ENCODE results near the gene ADCY7.
A peak's percentile ranks its signal among the peaks of the same experiment; 100 is the strongest.

Gene ADCY7

DNA sequence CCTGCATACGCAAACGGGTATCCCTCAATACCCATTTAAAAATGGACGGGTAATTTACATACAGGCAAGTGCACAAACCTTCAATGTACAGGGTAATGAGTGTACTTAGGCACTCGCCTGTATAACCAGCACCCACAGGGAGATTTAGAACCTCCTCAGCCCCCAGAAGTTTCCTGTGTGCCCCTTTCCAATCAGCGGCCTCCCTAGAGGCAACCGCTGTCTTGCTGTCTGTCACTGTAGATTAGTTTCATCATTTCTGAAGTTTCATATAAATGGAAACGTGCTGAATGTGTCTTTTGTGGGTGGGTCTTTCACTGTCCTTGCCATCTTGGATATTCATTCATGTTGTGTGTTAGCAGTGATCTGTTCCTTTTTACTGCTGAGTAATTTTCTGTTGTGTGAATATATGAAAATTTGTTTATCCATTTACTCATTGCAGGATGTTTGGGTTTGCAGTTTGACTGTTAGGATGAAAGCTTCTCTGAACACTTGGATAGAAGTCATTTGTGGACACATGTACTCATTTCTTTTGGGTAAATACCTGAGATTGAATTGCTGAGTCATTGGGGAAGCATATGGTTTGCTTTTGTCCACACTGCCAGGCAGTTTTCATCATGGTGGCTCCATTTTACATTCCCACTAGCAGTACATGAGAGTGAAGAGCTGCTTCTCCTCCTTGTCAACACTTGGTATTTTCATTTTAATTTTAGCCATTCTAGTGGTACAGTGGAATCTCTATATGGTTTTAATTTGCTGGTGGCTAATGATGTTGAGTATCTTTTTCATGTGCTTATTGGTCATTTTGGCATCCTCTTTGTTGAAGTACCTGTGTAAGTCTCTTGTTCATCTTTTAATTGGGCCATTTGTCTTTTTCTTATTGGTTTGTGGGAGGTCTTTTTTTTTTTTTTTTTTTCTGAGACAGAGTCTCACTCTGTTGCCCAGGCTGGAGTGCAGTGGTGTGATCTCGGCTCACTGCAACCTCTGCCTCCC lies 2.1 kb upstream of the ADCY7 start:
- Histone ChIP-seq H3K9me3 (ENCODE audit: control insufficient read depth, low read length) (no peaks in the 10 kb centered on the region), H3K36me3 (ENCODE audit: control insufficient read depth, insufficient read depth, low read length) (no peaks in the 10 kb centered on the region), H3K9ac (ENCODE audit: low read length) (no peak overlapping the region), H3K4me1 (ENCODE audit: control insufficient read depth, insufficient read depth, low read length) (peaks cover 48% of the 10 kb centered on the region), H3K27me3 (ENCODE audit: control insufficient read depth, insufficient read depth, low read length) (no peaks in the 10 kb centered on the region), H3K4me3 (ENCODE audit: low read length) (no peak overlapping the region)

GRCh38 chr16:50265260-50265659 lies 1.1 kb upstream of the ADCY7 start:
- no peaks in the 10 kb centered on the region for H3K36me3 ChIP-seq (ENCODE audit: control insufficient read depth, insufficient read depth, low read length)
- peak overlapping the region; percentile 64 for H3K9ac ChIP-seq (ENCODE audit: low read length)
- no peaks in the 10 kb centered on the region for H3K9me3 ChIP-seq (ENCODE audit: control insufficient read depth, low read length)
- no peaks in the 10 kb centered on the region for H3K27me3 ChIP-seq (ENCODE audit: control insufficient read depth, insufficient read depth, low read length)
- no peak overlapping the region for H3K4me3 ChIP-seq (ENCODE audit: low read length)
- H3K4me1 ChIP-seq (ENCODE audit: control insufficient read depth, insufficient read depth, low read length) = peaks cover 48% of the 10 kb centered on the region

DNA sequence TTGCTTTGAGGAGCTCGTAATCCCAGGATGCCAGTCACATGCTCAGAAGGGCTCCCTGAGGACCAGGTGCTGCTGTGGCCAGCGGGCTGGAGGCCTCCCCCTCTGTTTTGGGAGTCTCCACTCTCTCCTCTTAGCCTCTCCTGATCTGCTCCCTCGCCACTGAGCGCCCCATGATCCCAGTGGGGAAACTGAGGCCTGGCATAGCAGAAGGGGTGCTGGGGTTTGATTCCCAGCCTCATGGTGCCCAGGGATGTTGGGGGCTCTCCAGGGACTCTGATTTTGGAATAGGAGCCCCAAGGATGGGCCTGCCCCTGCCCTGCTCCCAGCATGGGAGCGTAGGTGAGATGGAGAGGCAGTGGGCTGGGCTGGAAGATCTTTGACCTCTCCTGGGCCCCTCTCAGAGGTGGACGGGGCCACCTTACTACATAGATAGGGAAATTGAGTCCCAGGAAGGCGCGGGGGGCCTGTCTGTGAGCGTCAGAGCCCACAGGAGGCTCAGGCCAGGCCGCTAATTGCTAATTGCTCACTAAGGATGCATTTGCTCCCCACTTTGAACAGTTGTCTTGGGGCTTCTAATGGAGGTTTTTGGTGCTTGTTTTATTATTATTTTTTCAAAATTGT lies 525 bp upstream of the ADCY7 start:
- Histone ChIP-seq H3K9me3 (ENCODE audit: control insufficient read depth, low read length) (no peaks in the 10 kb centered on the region), H3K27me3 (ENCODE audit: control insufficient read depth, insufficient read depth, low read length) (no peaks in the 10 kb centered on the region), H3K4me3 (ENCODE audit: low read length) (no peak overlapping the region), H3K36me3 (ENCODE audit: control insufficient read depth, insufficient read depth, low read length) (no peaks in the 10 kb centered on the region), H3K4me1 (ENCODE audit: control insufficient read depth, insufficient read depth, low read length) (peaks cover 46% of the 10 kb centered on the region), H3K9ac (ENCODE audit: low read length) (peak overlapping the region; percentile 64)

DNA sequence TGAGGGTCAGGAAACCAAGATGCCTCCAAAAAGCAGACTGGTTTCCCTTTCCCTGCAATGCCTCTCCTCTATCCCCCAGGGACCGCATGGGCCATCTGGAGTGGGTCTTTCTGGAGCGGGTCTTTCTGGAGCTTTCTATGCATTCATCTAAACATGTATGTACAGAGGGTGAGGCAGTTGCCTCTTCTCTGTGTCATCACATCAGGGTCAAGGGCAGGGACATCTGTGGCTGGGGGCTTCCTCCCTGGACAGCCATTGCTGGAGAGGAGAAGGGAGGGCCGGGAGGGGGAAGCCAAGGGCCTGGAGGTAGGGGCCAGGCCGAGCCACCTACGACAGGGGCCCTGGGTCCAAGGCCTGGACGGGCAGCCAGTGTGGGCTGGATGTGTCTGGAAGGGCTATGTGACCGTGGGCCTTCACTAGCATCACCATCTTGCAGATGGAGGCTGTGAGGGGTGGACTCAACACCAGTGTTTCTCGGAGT lies 840 bp downstream of the ADCY7 start:
- H3K4me3 ChIP-seq (ENCODE audit: low read length) = peak overlapping the region; percentile 25
- H3K27me3 ChIP-seq (ENCODE audit: control insufficient read depth, insufficient read depth, low read length) = no peaks in the 10 kb centered on the region
- H3K36me3 ChIP-seq (ENCODE audit: control insufficient read depth, insufficient read depth, low read length) = no peaks in the 10 kb centered on the region
- H3K9me3 ChIP-seq (ENCODE audit: control insufficient read depth, low read length) = no peaks in the 10 kb centered on the region
- no peak overlapping the region for H3K9ac ChIP-seq (ENCODE audit: low read length)
- peaks cover 34% of the 10 kb centered on the region for H3K4me1 ChIP-seq (ENCODE audit: control insufficient read depth, insufficient read depth, low read length)

GRCh38 chr16:50267651-50268050 lies 1.3 kb downstream of the ADCY7 start:
- Histone ChIP-seq H3K36me3 (ENCODE audit: control insufficient read depth, insufficient read depth, low read length) (no peaks in the 10 kb centered on the region), H3K4me1 (ENCODE audit: control insufficient read depth, insufficient read depth, low read length) (peaks cover 34% of the 10 kb centered on the region), H3K9ac (ENCODE audit: low read length) (no peak overlapping the region), H3K9me3 (ENCODE audit: control insufficient read depth, low read length) (no peaks in the 10 kb centered on the region), H3K27me3 (ENCODE audit: control insufficient read depth, insufficient read depth, low read length) (no peaks in the 10 kb centered on the region), H3K4me3 (ENCODE audit: low read length) (no peak overlapping the region)

- Histone ChIP-seq H3K27me3 (ENCODE audit: control insufficient read depth, insufficient read depth, low read length) (no peaks in the 10 kb centered on the region), H3K9ac (ENCODE audit: low read length) (no peak overlapping the region), H3K36me3 (ENCODE audit: control insufficient read depth, insufficient read depth, low read length) (no peaks in the 10 kb centered on the region), H3K4me3 (ENCODE audit: low read length) (no peak overlapping the region), H3K9me3 (ENCODE audit: control insufficient read depth, low read length) (no peaks in the 10 kb centered on the region), H3K4me1 (ENCODE audit: control insufficient read depth, insufficient read depth, low read length) (peaks cover 30% of the 10 kb centered on the region)
Measured at GRCh38 chr16:50268352-50268751, 2.0 kb downstream of the ADCY7 start.

- no peak overlapping the region for H3K4me3 ChIP-seq (ENCODE audit: low read length)
- no peaks in the 10 kb centered on the region for H3K36me3 ChIP-seq (ENCODE audit: control insufficient read depth, insufficient read depth, low read length)
- no peaks in the 10 kb centered on the region for H3K27me3 ChIP-seq (ENCODE audit: control insufficient read depth, insufficient read depth, low read length)
- no peaks in the 10 kb centered on the region for H3K9me3 ChIP-seq (ENCODE audit: control insufficient read depth, low read length)
- no peak overlapping the region for H3K9ac ChIP-seq (ENCODE audit: low read length)
- peaks cover 24% of the 10 kb centered on the region for H3K4me1 ChIP-seq (ENCODE audit: control insufficient read depth, insufficient read depth, low read length)
Measured at GRCh38 chr16:50269061-50269705, 2.8 kb downstream of the ADCY7 start.

- H3K36me3 ChIP-seq (ENCODE audit: control insufficient read depth, insufficient read depth, low read length) = no peaks in the 10 kb centered on the region
- no peaks in the 10 kb centered on the region for H3K27me3 ChIP-seq (ENCODE audit: control insufficient read depth, insufficient read depth, low read length)
- no peaks in the 10 kb centered on the region for H3K9me3 ChIP-seq (ENCODE audit: control insufficient read depth, low read length)
- no peak overlapping the region for H3K4me3 ChIP-seq (ENCODE audit: low read length)
- H3K9ac ChIP-seq (ENCODE audit: low read length) = no peak overlapping the region
- H3K4me1 ChIP-seq (ENCODE audit: control insufficient read depth, insufficient read depth, low read length) = peaks cover 23% of the 10 kb centered on the region
Measured at GRCh38 chr16:50269769-50270509, 3.6 kb downstream of the ADCY7 start.

GRCh38 chr16:50270510-50271147 lies 4.3 kb downstream of the ADCY7 start:
- Histone ChIP-seq H3K4me3 (ENCODE audit: low read length) (no peak overlapping the region), H3K27me3 (ENCODE audit: control insufficient read depth, insufficient read depth, low read length) (no peaks in the 10 kb centered on the region), H3K4me1 (ENCODE audit: control insufficient read depth, insufficient read depth, low read length) (peaks cover 19% of the 10 kb centered on the region), H3K9ac (ENCODE audit: low read length) (no peak overlapping the region), H3K9me3 (ENCODE audit: control insufficient read depth, low read length) (no peaks in the 10 kb centered on the region), H3K36me3 (ENCODE audit: control insufficient read depth, insufficient read depth, low read length) (no peaks in the 10 kb centered on the region)

- Histone ChIP-seq H3K4me1 (ENCODE audit: control insufficient read depth, insufficient read depth, low read length) (peaks cover 12% of the 10 kb centered on the region), H3K9me3 (ENCODE audit: control insufficient read depth, low read length) (no peaks in the 10 kb centered on the region), H3K4me3 (ENCODE audit: low read length) (no peak overlapping the region), H3K36me3 (ENCODE audit: control insufficient read depth, insufficient read depth, low read length) (no peaks in the 10 kb centered on the region), H3K9ac (ENCODE audit: low read length) (no peak overlapping the region), H3K27me3 (ENCODE audit: control insufficient read depth, insufficient read depth, low read length) (no peaks in the 10 kb centered on the region)
Measured at GRCh38 chr16:50271148-50272041, 5.0 kb downstream of the ADCY7 start.
